Upper lobe of left lung (tissue), 4 donors: Measurements from ENCODE around the gene CHMP4A.

Source experiments
- CTCF ChIP-seq, 6 experiments: fragments of 450-650 bp in 4 of 6; fragments of 200-600 bp in 2 of 6; sonication (generic) in 2 of 6; IDR thresholded peaks; one replicate each; pipeline ENCODE4 v1.5.1; 2016 to 2019; ENCODE audit warnings: antibody characterized with exemption in 6 of 6
- POLR2A ChIP-seq, 4 donors: fragments of 450-650 bp; IDR thresholded peaks; one replicate each; pipeline ENCODE4 v1.5.1; 2016 to 2017; ENCODE audit warnings: antibody characterized with exemption in 4 of 4, mild to moderate bottlenecking in 2 of 4
- POLR2AphosphoS5 ChIP-seq, 2 donors: sonication (generic); formaldehyde crosslinking; IDR thresholded peaks; one replicate each; pipeline ENCODE4 v1.5.1; 2017; ENCODE audit warnings: antibody characterized with exemption in 2 of 2

- TF ChIP-seq CTCF (IDR thresholded peaks at IDR 0.05) (no peak), POLR2AphosphoS5 (IDR thresholded peaks at IDR 0.05) (no peak), POLR2A (IDR thresholded peaks at IDR 0.05) (no peak)
Observed at GRCh38 chr14:24185741-24186140, 27.5 kb downstream of the CHMP4A start.
